Hepatocyte (in vitro differentiated cells): ENCODE data around the gene COA1. TPM values are rescaled to one million over a fixed set of nuclear protein-coding genes. Genes with fewer than 3 reads are reported as not detected.

Source experiments
- DNase-seq: peaks from one replicate; pipeline ENCODE4 v3.0.0-alpha.2; 2016; ENCODE audit warnings: low spot score
- H2AFZ ChIP-seq: fragments of 200-600 bp; sonication (generic); 2 replicates; pipeline ENCODE4 v1.6.0; 2016; ENCODE audit warnings: antibody characterized with exemption, mild to moderate bottlenecking
- H3K27ac ChIP-seq: fragments of 200-600 bp; sonication (generic); 2 replicates; pipeline ENCODE4 v1.5.1; 2016; ENCODE audit warnings: mild to moderate bottlenecking
- H3K27me3 ChIP-seq: fragments of 200-600 bp; sonication (generic); 2 replicates; pipeline ENCODE4 v1.6.1; 2016
- H3K36me3 ChIP-seq: fragments of 200-600 bp; sonication (generic); replicated peaks from 2 replicates; pipeline ENCODE4 v1.5.1; 2016; ENCODE audit warnings: low read depth; ENCODE audit not compliant: insufficient read depth
- H3K4me1 ChIP-seq: fragments of 200-600 bp; sonication (generic); 2 replicates; pipeline ENCODE4 v1.5.1; 2016; ENCODE audit warnings: mild to moderate bottlenecking, moderate library complexity; ENCODE audit not compliant: insufficient read depth
- H3K4me2 ChIP-seq: fragments of 200-600 bp; sonication (generic); 2 replicates; pipeline ENCODE4 v1.6.0; 2016
- H3K4me3 ChIP-seq: fragments of 200-600 bp; sonication (generic); 2 replicates; pipeline ENCODE4 v1.5.1; 2016; ENCODE audit warnings: mild to moderate bottlenecking
- H3K79me2 ChIP-seq: fragments of 200-600 bp; sonication (generic); 2 replicates; pipeline ENCODE4 v1.6.0; 2017; ENCODE audit warnings: mild to moderate bottlenecking
- H3K9me2 ChIP-seq: fragments of 200-600 bp; sonication (generic); replicated peaks from 2 replicates; pipeline ENCODE4 v1.6.0; 2017; ENCODE audit warnings: mild to moderate bottlenecking; ENCODE audit not compliant: insufficient read depth
- H3K9me3 ChIP-seq: fragments of 200-600 bp; sonication (generic); 2 replicates; pipeline ENCODE4 v1.5.1; 2016; ENCODE audit warnings: low read depth, mild to moderate bottlenecking
- H4K20me1 ChIP-seq: fragments of 200-600 bp; sonication (generic); 2 replicates; pipeline ENCODE4 v1.6.0; 2016; ENCODE audit warnings: mild to moderate bottlenecking; ENCODE audit not compliant: insufficient read depth, poor library complexity, severe bottlenecking
- CTCF ChIP-seq: fragments of 200-600 bp; sonication (generic); IDR thresholded peaks from 2 replicates; pipeline ENCODE4 v1.5.1; 2016; ENCODE audit warnings: antibody characterized with exemption, mild to moderate bottlenecking; ENCODE audit not compliant: poor library complexity
- EZH2 ChIP-seq: fragments of 200-600 bp; sonication (generic); IDR thresholded peaks from 2 replicates; pipeline ENCODE4 v1.6.1; 2016; ENCODE audit warnings: antibody characterized with exemption, mild to moderate bottlenecking, borderline replicate concordance
- EZH2phosphoT487 ChIP-seq: fragments of 200-600 bp; sonication (generic); IDR thresholded peaks from one replicate; pipeline ENCODE4 v1.6.1; 2018; ENCODE audit warnings: antibody characterized with exemption, mild to moderate bottlenecking, low read depth, moderate library complexity; ENCODE audit not compliant: unreplicated experiment, severe bottlenecking
- WGBS: methylation state at CpG from one replicate; pipeline ENCODE4 v1.1.6; 2016; ENCODE audit warnings: low lambda C conversion rate; ENCODE audit errors: missing lambda C conversion rate; 5-methylcytosine and 5-hydroxymethylcytosine counted together
- polyA plus RNA-seq: library from polyadenylated mRNA; unstranded; fragments of >200 nt; fragmentation: Nextera tagmentation; extraction: Ambion mirVana; gene quantifications from 2 replicates; pipeline ENCODE4 v1.2.1, GENCODE V29; 2016
- total RNA-seq: library from RNA; depleted of rRNA; stranded (reverse); fragments of >200 nt; gene quantifications from 2 replicates; pipeline ENCODE4 v1.2.3, GENCODE V29; 2014

COA1 gene
- total and polyA plus RNA-seq, 2 experiments from 2014 or later, result 52.1 to 55.2 TPM

DNA sequence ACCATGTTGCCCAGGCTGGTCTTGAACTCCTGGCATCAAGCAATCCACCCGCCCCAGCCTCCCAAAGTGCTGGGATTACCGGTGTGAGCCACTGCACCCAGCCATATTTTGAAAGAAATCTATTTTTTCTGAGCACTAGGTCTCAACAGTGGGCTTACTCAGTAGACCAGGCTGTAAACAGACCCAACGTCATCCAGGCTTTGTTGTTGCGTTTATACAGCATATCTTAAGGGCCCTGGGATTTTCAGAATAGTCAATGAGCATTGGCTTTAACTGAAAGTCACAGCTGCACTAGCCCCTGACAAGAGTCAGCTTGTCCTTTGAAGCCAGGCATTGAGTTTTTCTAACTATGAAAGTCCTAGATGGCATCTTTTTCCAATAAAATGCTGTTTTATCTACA lies 96.6 kb downstream of the COA1 start:
- H4K20me1 ChIP-seq, result peaks cover under 1% of the 10 kb centered on the region
- H3K4me1 ChIP-seq, result no peaks in the 10 kb centered on the region
- H3K9me2 ChIP-seq, result no peaks in the 10 kb centered on the region
- H3K4me3 ChIP-seq, result no peak overlapping the region
- no peaks in the 10 kb centered on the region for H3K9me3 ChIP-seq
- H2AFZ ChIP-seq, result no peak overlapping the region
- WGBS, result 91% methylated on average over 4 of the region's 4 CpGs
- no peak for DNase-seq
- no peaks in the 10 kb centered on the region for H3K36me3 ChIP-seq
- H3K27ac ChIP-seq, result no peak overlapping the region
- peaks cover 2% of the 10 kb centered on the region for H3K79me2 ChIP-seq
- no peaks in the 10 kb centered on the region for H3K27me3 ChIP-seq
- no peak overlapping the region for H3K4me2 ChIP-seq
- TF ChIP-seq EZH2 (no peak), EZH2phosphoT487 (no peak), CTCF (no peak)

GRCh38 chr7:43631559-43631958 lies 97.8 kb downstream of the COA1 start:
- no peaks in the 10 kb centered on the region for H3K27me3 ChIP-seq
- no peaks in the 10 kb centered on the region for H3K9me3 ChIP-seq
- H3K79me2 ChIP-seq, result peaks cover 2% of the 10 kb centered on the region
- no peak overlapping the region for H3K4me3 ChIP-seq
- WGBS, result 98% methylated on average over 2 of the region's 2 CpGs
- H3K27ac ChIP-seq, result no peak overlapping the region
- no peak overlapping the region for H3K4me2 ChIP-seq
- TF ChIP-seq EZH2phosphoT487 (no peak), EZH2 (no peak), CTCF (no peak)
- H3K4me1 ChIP-seq, result no peaks in the 10 kb centered on the region
- no peaks in the 10 kb centered on the region for H4K20me1 ChIP-seq
- H3K36me3 ChIP-seq, result no peaks in the 10 kb centered on the region
- no peak overlapping the region for H2AFZ ChIP-seq
- DNase-seq, result no peak
- H3K9me2 ChIP-seq, result no peaks in the 10 kb centered on the region

- no peaks in the 10 kb centered on the region for H4K20me1 ChIP-seq
- H3K4me1 ChIP-seq, result no peaks in the 10 kb centered on the region
- H2AFZ ChIP-seq, result no peak overlapping the region
- no peak overlapping the region for H3K4me2 ChIP-seq
- no peak for DNase-seq
- 90% methylated on average over 3 of the region's 3 CpGs for WGBS
- H3K9me3 ChIP-seq, result no peaks in the 10 kb centered on the region
- no peak overlapping the region for H3K4me3 ChIP-seq
- no peaks in the 10 kb centered on the region for H3K36me3 ChIP-seq
- no peaks in the 10 kb centered on the region for H3K27me3 ChIP-seq
- TF ChIP-seq CTCF (no peak), EZH2phosphoT487 (no peak), EZH2 (no peak)
- H3K79me2 ChIP-seq, result peaks cover 2% of the 10 kb centered on the region
- H3K27ac ChIP-seq, result no peak overlapping the region
- H3K9me2 ChIP-seq, result no peaks in the 10 kb centered on the region
These were observed 98.8 kb downstream of the COA1 start for GRCh38 chr7:43630482-43630881.

GRCh38 chr7:43629857-43630256 lies 99.5 kb downstream of the COA1 start:
- peaks cover 2% of the 10 kb centered on the region for H3K79me2 ChIP-seq

More at GRCh38 chr7:43629857-43630256, 99.5 kb downstream of the COA1 start:
- Histone ChIP-seq H3K27me3 (no peaks in the 10 kb centered on the region), H3K9me2 (no peaks in the 10 kb centered on the region), H4K20me1 (no peaks in the 10 kb centered on the region), H3K4me1 (no peaks in the 10 kb centered on the region), H2AFZ (no peak overlapping the region), H3K9me3 (no peaks in the 10 kb centered on the region), H3K4me3 (no peak overlapping the region), H3K36me3 (no peaks in the 10 kb centered on the region), H3K4me2 (no peak overlapping the region), H3K27ac (no peak overlapping the region)
- no peak for DNase-seq
- TF ChIP-seq EZH2 (no peak), CTCF (no peak), EZH2phosphoT487 (no peak)
- 79% methylated on average over 6 of the region's 6 CpGs for WGBS
